HCT116 (cell line): ENCODE measurements around the gene SMAP2. TPM values are rescaled to one million over a fixed set of nuclear protein-coding genes. Genes with fewer than 3 reads are reported as not detected.

Source experiments
- ATAC-seq: fragments of 200-7000 bp; cut with Tn5 transposase; 2 replicates; pipeline ENCODE4 v1.9.1; 2020; ENCODE audit warnings: mild to moderate bottlenecking, moderate library complexity
- BruUV-seq: library from RNA; stranded (reverse); fragments of 400-500 nt; replicated peaks from 2 replicates; lab custom pipeline; 2021; lab: Mats Ljungman, UMichigan
- CTCF ChIA-PET: fragments of 300-600 bp; sonication (Branson Sonifier 250); formaldehyde crosslinking; loops from one replicate; lab custom pipeline; 2021; ENCODE audit warnings: antibody characterized with exemption; lab: Charles Lee
- POLR2A ChIA-PET: fragments of 300-600, 350-600 bp; sonication (Branson Sonifier 250); formaldehyde crosslinking; loops from one replicate; lab custom pipeline; 2021; ENCODE audit warnings: antibody characterized with exemption; lab: Charles Lee
- RAD21 ChIA-PET, 2 experiments: fragments of 300-600 bp; sonication (Branson Sonifier 250); formaldehyde crosslinking; loops; one replicate each; lab custom pipeline; 2023; ENCODE audit warnings: low total read pairs in 2 of 2; ENCODE audit not compliant: uncharacterized antibody in 2 of 2, unreplicated experiment in 2 of 2, low non-redundant PET in 1 of 2; lab: Charles Lee
- DNase-seq: peaks from one replicate; pipeline ENCODE4 v3.0.0-alpha.2; 2010; ENCODE audit warnings: low read depth, low spot score
- H2AFZ ChIP-seq: fragments of 200-600 bp; shearing (Covaris generic), sonication (generic); 2 replicates; pipeline ENCODE4 v1.6.1; 2017; ENCODE audit warnings: low read depth, mixed run types, mixed read lengths, antibody characterized with exemption, low read length; ENCODE audit not compliant: poor library complexity, severe bottlenecking
- H3K27ac ChIP-seq: 2 replicates; pipeline ENCODE4 v1.5.1; 2012; ENCODE audit warnings: low read depth, low read length
- H3K27me3 ChIP-seq: fragments of 200-600 bp; sonication (generic); 2 replicates; pipeline ENCODE4 v1.6.1; 2016; ENCODE audit warnings: mixed run types, low read length, mixed read lengths; ENCODE audit not compliant: insufficient read depth
- H3K36me3 ChIP-seq, 2 experiments: fragments of 200-500 bp in 1 of 2; fragments of 200-600 bp in 1 of 2; sonication (Bioruptor generic) in 1 of 2; sonication (generic) in 1 of 2; 2 replicates each; pipeline versions ENCODE4 v1.5.1 to v1.6.1; 2014 to 2016; ENCODE audit warnings: low read length in 2 of 2, inconsistent platforms in 1 of 2, mixed read lengths in 1 of 2, mixed run types in 1 of 2; ENCODE audit not compliant: insufficient read depth in 2 of 2, control insufficient read depth in 1 of 2
- H3K4me1 ChIP-seq, 2 experiments: fragments of 200-600 bp in 1 of 2; sonication (generic) in 1 of 2; 2 replicates each; pipeline versions ENCODE4 v1.5.1 to v1.6.1; 2012 to 2017; ENCODE audit warnings: low read length in 2 of 2, inconsistent platforms in 1 of 2, mild to moderate bottlenecking in 1 of 2, mixed read lengths in 1 of 2, mixed run types in 1 of 2, moderate library complexity in 1 of 2; ENCODE audit not compliant: insufficient read depth in 2 of 2, control insufficient read depth in 1 of 2
- H3K4me2 ChIP-seq: fragments of 200-600 bp; sonication (generic); 2 replicates; pipeline ENCODE4 v1.6.1; 2017; ENCODE audit warnings: mixed run types, low read length, mixed read lengths
- H3K4me3 ChIP-seq, 2 experiments: fragments of 200-600 bp in 1 of 2; sonication (generic) in 1 of 2; replicated peaks in 1 of 2; 2 replicates each; pipeline ENCODE4 v1.5.1; 2011 to 2016; ENCODE audit warnings: low read length in 2 of 2, control low read depth in 1 of 2, low read depth in 1 of 2, mild to moderate bottlenecking in 1 of 2, mixed read lengths in 1 of 2, mixed run types in 1 of 2
- H3K79me2 ChIP-seq: fragments of 200-600 bp; sonication (generic); 2 replicates; pipeline ENCODE4 v1.6.1; 2017; ENCODE audit warnings: mild to moderate bottlenecking, mixed run types, low read length, moderate library complexity, mixed read lengths; ENCODE audit not compliant: insufficient read depth
- H3K9ac ChIP-seq: fragments of 200-600 bp; sonication (generic); 2 replicates; pipeline ENCODE4 v1.6.1; 2016; ENCODE audit warnings: low read length, mixed read lengths
- H3K9me2 ChIP-seq: fragments of 200-600 bp; sonication (generic), shearing (Covaris generic); 2 replicates; pipeline ENCODE4 v1.6.1; 2017; ENCODE audit warnings: mixed run types, mild to moderate bottlenecking, moderate library complexity; ENCODE audit not compliant: insufficient read depth
- H3K9me3 ChIP-seq, 2 experiments: fragments of 200-500 bp in 1 of 2; fragments of 200-600 bp in 1 of 2; sonication (Bioruptor generic) in 1 of 2; sonication (generic) in 1 of 2; 2 replicates each; pipeline ENCODE4 v1.6.1; 2014 to 2017; ENCODE audit warnings: low read length in 2 of 2, mixed read lengths in 2 of 2, inconsistent platforms in 1 of 2, low read depth in 1 of 2, mild to moderate bottlenecking in 1 of 2, mixed run types in 1 of 2, moderate library complexity in 1 of 2; ENCODE audit not compliant: control insufficient read depth in 1 of 2, insufficient read depth in 1 of 2
- H4K20me1 ChIP-seq: fragments of 200-600 bp; sonication (generic), shearing (Covaris generic); 2 replicates; pipeline ENCODE4 v1.6.1; 2017; ENCODE audit warnings: mixed run types, mild to moderate bottlenecking, moderate library complexity; ENCODE audit not compliant: insufficient read depth
- ATF3 ChIP-seq: IDR thresholded peaks from 2 replicates; pipeline ENCODE4 v1.6.1; 2012
- JUND ChIP-seq: IDR thresholded peaks from 2 replicates; pipeline ENCODE4 v1.6.1; 2012
- POLR2AphosphoS5 ChIP-seq: IDR thresholded peaks from 2 replicates; pipeline ENCODE4 v1.6.1; 2011; ENCODE audit warnings: mild to moderate bottlenecking, low read depth, low read length, moderate library complexity
- SIN3A ChIP-seq: IDR thresholded peaks from 2 replicates; pipeline ENCODE4 v1.6.1; 2012; ENCODE audit warnings: low read depth
- TCF7L2 ChIP-seq: IDR thresholded peaks from 2 replicates; pipeline ENCODE4 v1.7.0; 2011; ENCODE audit warnings: borderline replicate concordance, inconsistent platforms; ENCODE audit not compliant: insufficient read depth, insufficient read length; ENCODE audit errors: extremely low read depth
- ZBTB33 ChIP-seq: IDR thresholded peaks from 2 replicates; pipeline ENCODE4 v1.6.1; 2011; ENCODE audit warnings: mild to moderate bottlenecking, low read length, moderate library complexity; ENCODE audit not compliant: insufficient replicate concordance; ENCODE audit errors: extremely low read depth
- ZFX ChIP-seq: fragments of 450-650 bp; IDR thresholded peaks from 2 replicates; pipeline ENCODE4 v1.6.1; 2017
- ZNF274 ChIP-seq: fragments of 200-500 bp; sonication (Bioruptor generic); IDR thresholded peaks from 2 replicates; pipeline ENCODE4 v1.6.1; 2014; ENCODE audit warnings: mild to moderate bottlenecking, low read depth, low read length, inconsistent platforms
- intact Hi-C: fragments of 100-400 bp; cut with micrococcal nuclease; formaldehyde crosslinking; loops from 2 replicates; pipeline ENCODE4 v1.10.0; 2022
- total RNA-seq: library from RNA; stranded (reverse); gene quantifications from one replicate; pipeline ENCODE4 v1.2.1, GENCODE V29; 2021; ENCODE audit not compliant: unreplicated experiment

Gene SMAP2
- total RNA-seq, 1 experiment from 2014 or later = 16.4 TPM

- H3K36me3 ChIP-seq = no peaks in the 10 kb centered on the region
- TF ChIP-seq ZNF274 = no peak
- no peak for TF ChIP-seq JUND
- TF ChIP-seq ZBTB33 = no peak
- no peak for TF ChIP-seq ZFX
- no peak for TF ChIP-seq TCF7L2
- TF ChIP-seq ATF3 = no peak
- no peak for TF ChIP-seq SIN3A
- TF ChIP-seq POLR2AphosphoS5 = no peak
- TF ChIP-seq, all 23 proteins: peak for 0
- BruUV-seq = no TSS peak
- ATAC-seq = no peak
- Histone ChIP-seq H3K9me3 (no peaks in the 10 kb centered on the region), H3K4me3 (no peak overlapping the region), H3K27me3 (no peaks in the 10 kb centered on the region), H3K9me2 (no peaks in the 10 kb centered on the region), H3K4me2 (no peak overlapping the region), H3K4me1 (no peaks in the 10 kb centered on the region), H3K9ac (no peak overlapping the region), H2AFZ (no peak overlapping the region), H3K79me2 (no peaks in the 10 kb centered on the region), H4K20me1 (no peaks in the 10 kb centered on the region), H3K27ac (no peak overlapping the region)
- intact Hi-C loops = loop anchor here (2.0 kb wide), 2 partner anchors 261 to 327 kb away; no protein-coding TSS in a partner anchor
- no peak for DNase-seq
- RAD21 ChIA-PET = no interaction called here
- POLR2A ChIA-PET = no interaction called here
- CTCF ChIA-PET = interaction anchor here (1.9 to 2.6 kb wide), 7 partner anchors 68 to 329 kb away, joined by 7 to 45 read pairs (median 11); no protein-coding TSS in a partner anchor
Observed at GRCh38 chr1:40405812-40406211, 32.3 kb downstream of the SMAP2 start.
